GM19324 (cell line): ENCODE results near the gene GTPBP10.
A peak's percentile ranks its signal among the peaks of the same experiment; 100 is the strongest.
"Not testable (repeated sequence)": the region's sequence is repeated elsewhere in the genome, so short reads cannot be mapped to it uniquely, and the experiment has no call there.

Experiments
- ATAC-seq: cut with Tn5 transposase; IDR thresholded peaks from one replicate; pipeline ENCODE4 v1.9.1; 2021; ENCODE audit warnings: mild to moderate bottlenecking, moderate library complexity; ENCODE audit not compliant: unreplicated experiment, low FRiP score

Gene GTPBP10

DNA sequence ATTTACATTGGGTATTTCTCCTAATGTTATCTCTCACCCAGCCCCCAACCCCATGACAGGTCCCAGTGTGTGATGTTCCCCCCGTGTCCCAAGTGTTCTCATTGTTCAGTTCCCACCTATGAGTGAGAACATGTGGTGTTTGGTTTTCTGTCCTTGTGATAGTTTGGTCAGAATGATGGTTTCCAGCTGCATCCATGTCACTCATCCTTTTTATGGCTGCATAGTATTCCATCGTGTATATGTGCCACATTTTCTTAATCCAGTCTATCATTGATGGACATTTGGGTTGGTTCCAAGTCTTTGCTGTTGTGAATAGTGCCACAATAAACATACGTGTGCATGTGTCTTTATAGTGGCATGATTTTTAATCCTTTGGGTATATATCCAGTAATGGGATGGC lies 3.5 kb downstream of the GTPBP10 start:
- ATAC-seq, result not testable (repeated sequence)

GRCh38 chr7:90351987-90352386 lies 5.5 kb downstream of the GTPBP10 start:
- ATAC-seq, result no peak

DNA sequence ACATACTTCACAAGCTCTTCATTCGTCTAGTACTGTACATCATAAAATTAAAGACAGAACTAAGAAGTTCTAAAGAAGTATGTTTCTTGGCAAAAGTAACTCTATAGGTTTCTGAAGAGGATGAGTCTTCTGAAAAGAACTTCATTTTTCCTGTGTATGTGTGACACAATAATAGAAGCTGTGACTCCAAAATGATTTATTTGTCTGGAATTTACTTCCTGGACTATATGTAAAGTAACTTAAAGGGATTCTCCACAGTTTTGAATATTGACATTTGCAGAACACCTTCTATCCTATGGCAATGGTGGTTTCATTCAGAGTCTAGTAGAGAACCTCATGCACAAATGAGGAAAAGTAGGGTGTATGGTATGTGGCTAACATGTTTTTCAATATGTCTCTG lies 36.9 kb downstream of the GTPBP10 start:
- no peak for ATAC-seq

GRCh38 chr7:90383861-90384260 lies 37.3 kb downstream of the GTPBP10 start:
- ATAC-seq, result no peak

- ATAC-seq, result no peak
Measured at GRCh38 chr7:90384433-90384832, 37.9 kb downstream of the GTPBP10 start.

DNA sequence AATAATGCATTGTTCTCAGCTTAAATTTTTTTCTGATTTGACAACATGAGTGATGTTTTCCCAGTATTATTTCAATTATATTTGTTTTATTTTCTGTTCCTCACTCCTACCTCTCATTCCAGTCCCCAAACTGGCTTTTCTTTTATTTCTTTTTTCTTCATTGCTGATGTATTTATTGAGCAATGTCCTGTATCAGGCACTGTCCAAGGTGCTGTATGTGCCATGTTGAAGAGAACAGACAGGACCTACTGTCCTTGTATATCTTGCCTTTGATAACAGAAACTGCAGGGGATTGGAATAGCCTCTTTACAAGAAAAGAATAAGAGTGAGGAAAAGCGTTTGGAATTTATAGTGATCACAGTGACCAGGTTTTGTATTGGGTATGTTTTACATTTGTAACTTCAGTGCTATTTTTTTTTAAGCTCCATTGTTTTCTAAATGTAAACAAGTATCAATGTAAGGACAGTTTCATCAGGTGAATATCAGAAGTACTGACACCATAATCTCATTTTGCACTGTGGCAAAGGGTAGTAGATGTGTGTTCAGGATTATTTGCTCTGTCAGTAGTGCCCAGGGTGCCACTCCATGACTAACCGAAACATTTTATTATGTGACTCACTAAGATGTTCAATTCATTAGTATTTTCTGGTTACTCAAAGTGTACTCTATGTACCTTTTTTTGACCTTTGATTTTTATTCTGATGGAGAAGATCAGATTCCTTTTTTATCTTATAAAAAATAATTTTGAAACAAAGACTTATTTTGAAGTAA lies 41.1 kb downstream of the GTPBP10 start:
- ATAC-seq, result no peak

DNA sequence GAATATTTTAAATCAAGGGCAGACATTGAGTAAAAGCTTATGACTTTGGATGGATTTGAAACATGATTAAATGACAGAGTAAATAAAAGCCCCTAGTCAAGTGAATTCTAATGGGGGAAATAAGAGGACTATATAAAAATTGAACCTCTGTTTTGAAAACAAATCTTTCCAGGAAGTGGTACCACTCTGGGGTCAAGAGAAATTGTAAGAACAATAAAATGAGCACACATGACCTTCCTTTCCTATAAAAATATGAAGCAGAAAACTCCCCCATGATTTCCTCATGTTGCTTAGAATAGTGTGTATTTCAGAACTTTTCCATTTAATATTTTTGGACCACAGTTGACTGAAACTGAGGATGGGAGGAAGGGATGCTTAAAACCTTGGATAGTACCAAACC lies 44.4 kb downstream of the GTPBP10 start:
- ATAC-seq, result no peak

DNA sequence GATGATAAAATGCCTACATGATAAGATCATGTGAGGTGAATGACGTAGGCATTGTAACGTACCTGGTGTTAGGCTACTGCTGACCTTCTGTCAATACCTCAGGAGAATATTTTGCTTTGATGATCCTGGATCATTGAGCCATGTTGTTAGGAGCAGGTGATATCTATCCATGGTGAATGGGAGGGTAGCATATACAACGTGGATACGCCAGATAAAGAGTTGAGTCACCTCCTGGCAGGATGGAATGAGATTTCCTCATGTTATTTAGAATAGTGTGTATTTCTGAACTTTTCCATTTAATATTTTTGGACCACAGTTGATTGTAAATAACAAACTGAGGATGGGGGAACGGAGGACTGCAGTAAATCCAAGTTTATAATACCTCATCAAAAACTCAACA lies 45.0 kb downstream of the GTPBP10 start:
- ATAC-seq, result no peak

- no peak for ATAC-seq
Measured at GRCh38 chr7:90396420-90396819, 49.9 kb downstream of the GTPBP10 start.

GRCh38 chr7:90401989-90402388 lies 55.5 kb downstream of the GTPBP10 start:
- ATAC-seq, result no peak

- ATAC-seq, result no peak
Measured at GRCh38 chr7:90402785-90403173, 56.3 kb downstream of the GTPBP10 start.

DNA sequence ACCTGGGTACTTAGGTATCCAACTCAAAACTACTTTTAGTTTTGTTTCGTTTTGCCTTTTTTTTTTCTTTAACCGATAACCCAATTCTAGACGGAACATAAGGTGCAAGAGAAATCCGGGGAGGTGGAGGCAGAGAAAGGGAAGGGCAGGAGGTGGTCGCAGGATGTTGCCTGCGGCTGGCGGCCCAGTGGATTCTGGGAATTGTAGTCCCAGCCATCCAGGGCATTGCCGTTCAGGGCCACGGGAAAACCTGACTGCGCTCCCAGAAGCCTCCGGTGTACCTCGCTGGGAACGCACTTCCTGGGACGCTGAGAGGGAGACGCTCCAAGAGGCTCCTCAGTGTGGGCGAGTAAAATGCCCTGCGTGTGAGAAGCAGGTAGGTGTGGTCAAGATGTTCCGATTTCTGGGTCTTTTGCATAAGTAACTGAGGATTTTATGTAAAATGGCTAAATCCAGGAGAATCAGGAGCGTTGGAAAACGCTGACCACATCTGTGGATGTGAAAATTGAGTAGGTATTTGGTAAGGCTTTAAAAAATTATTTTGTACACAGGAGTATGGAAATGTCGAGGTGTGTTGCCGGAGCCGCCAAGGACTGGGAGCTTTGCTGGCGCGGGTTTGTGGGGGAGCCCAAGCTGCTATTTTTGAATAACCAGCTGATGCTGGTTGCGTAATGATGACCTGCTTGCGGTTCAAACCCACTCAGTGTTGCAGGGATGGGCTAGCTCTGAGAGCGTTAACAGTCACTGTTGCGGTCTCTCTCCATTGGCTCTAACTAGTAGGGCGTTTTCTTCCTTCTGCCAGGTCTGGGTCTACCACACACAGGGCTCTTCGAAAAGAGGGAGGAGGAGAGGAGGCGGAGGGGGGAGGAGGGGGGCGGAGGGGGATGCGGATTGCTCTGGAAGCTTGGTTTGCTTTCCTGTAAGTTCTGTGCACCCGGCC lies 56.9 kb downstream of the GTPBP10 start, which contains the start of gene CLDN12:
Gene CLDN12, plus strand, starts transcription at position 288 of the 940 bp plus-strand sequence. CDS start 9,216 bp downstream, outside the sequence.
- ATAC-seq, result peak; percentile 90

- ATAC-seq, result no peak
Measured at GRCh38 chr7:90404777-90405176, 58.3 kb downstream of the GTPBP10 start.

- ATAC-seq, result no peak
Measured at GRCh38 chr7:90407484-90407821, 60.9 kb downstream of the GTPBP10 start.

DNA sequence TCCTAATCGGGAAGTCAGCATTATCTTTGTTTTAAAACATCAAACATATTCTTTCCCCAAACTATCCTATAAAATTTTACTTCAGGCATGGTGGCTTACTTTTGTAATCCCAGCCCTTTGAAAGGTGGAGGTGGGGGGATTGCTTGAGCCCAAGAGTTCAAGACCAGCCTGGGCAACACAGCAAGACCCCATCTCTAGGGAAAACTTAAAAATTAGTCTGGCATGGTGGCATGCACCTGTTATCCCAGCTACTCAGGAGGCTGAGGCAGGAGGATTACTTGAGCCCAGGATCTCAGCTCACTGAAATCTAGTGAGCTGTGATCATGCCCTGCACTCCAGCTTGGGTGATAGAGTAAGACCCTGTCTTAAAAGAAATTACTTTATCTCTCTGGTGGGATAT lies 61.6 kb downstream of the GTPBP10 start:
- ATAC-seq, result no peak

DNA sequence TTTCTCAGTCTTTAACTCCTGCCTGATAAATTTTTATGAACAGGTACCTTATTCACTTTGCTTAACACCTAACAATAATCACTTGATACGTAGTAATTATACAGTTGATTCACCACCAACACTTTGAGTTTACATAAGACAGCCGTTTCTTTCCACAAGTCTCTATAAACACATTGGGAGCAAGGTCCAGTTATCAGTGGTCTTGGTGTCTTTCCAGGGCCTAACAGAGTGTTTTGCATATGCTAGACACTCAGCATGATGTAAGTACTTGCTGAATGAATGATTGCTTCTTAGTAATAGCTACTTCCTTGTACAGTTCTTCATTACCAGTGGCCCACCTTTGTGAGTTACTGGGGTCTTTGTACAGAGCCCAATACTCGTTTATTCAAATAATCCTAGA lies 63.2 kb downstream of the GTPBP10 start:
- no peak for ATAC-seq

GRCh38 chr7:90411510-90411909 lies 65.0 kb downstream of the GTPBP10 start:
- no peak for ATAC-seq

DNA sequence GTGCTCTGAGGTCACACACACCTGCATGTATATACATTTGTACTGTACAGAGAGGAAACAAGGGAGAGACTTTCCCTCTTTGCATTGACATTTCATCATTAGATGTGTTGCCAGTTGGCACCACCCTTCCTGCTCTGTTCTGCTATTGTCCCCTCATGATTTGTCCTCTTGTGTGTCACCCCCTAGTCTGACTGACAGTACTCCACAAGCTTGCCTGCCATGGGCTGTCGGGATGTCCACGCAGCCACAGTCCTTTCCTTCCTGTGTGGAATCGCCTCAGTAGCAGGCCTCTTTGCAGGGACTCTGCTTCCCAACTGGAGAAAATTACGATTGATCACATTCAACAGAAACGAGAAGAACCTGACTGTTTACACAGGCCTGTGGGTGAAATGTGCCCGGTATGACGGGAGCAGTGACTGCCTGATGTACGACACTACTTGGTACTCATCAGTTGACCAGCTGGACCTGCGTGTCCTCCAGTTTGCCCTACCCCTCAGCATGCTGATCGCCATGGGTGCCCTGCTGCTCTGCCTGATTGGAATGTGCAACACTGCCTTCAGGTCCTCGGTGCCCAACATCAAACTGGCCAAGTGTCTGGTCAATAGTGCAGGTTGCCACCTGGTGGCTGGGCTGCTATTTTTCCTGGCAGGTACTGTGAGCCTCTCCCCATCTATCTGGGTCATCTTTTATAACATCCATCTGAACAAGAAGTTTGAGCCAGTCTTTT lies 66.1 kb downstream of the GTPBP10 start:
- no peak for ATAC-seq

DNA sequence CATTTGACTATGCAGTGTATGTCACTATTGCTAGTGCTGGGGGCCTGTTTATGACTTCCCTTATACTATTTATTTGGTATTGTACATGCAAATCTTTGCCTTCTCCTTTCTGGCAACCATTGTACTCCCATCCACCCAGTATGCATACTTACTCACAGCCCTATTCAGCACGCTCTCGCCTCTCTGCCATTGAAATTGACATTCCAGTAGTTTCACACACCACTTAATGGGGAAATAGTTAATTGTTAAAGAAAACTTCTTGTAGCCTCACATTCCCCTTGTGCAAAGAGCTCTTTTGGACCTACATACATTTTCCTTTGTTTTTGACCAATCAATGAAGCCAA lies 66.6 kb downstream of the GTPBP10 start:
- no peak for ATAC-seq

DNA sequence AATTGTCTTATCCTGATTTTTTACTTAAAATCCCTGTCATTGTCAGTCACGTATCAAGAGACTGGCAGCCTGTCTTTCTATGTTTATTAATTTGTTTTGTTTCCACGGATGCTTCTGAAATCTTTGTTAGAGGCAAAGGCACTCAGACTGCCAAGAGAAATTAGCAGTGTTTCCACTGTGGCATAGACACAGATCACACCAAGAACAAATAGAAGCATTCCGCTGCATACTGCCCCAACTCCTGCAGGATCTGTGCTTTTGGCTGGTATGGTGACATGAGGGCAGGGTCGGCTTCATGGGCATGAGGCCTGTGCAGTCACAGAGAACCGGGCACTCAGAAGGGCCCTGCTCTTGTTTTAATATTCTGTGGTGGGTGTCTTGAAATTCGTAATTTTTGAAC lies 75.1 kb downstream of the GTPBP10 start:
- no peak for ATAC-seq

- ATAC-seq, result peak; percentile 81
Measured at GRCh38 chr7:90424720-90425119, 78.2 kb downstream of the GTPBP10 start.
